ENCODE results near the gene GCK.
A peak's percentile ranks its signal among the peaks of the same experiment; 100 is the strongest.

GCK gene

DNA sequence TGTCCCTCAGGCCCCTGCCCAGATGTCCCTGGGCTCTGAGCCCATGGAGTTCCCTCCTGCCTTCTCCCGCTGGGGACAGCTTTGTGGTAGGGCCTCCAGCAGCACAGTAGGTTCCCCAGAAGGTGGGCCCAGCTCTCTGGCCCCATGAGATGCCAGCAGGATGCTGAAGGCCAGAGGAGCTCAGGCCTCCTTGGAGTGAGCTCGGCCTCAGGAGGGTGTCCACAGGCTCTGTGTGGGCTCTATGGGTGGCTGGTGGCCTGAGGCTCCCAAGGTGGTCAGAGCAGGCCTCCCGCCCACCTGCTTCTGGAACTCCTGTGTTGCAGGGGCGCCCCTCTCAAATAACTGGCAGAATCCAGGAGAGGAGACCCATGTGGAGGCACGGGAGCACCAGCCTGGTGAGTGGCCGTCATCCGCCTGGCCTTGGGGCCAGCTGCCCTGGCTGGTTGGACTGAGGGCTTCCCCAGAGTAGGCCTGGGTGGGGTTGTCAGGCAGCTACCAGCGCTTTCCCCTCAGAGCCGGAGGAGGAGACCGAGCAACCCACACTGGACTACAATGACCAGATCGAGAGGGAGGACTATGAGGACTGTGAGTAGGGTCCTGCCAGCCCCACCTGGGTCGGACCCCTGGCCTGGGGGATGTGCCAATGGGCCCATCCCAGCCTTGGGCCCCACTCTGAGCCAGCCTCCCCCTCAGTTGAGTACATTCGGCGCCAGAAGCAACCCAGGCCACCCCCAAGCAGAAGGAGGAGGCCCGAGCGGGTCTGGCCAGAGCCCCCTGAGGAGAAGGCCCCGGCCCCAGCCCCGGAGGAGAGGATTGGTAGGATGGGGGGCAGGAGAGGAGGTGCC, 81.9 kb downstream of the GCK start:
- no peak for DNase-seq (ENCODE audit: low read depth)
- TF ChIP-seq, protein P1, sequence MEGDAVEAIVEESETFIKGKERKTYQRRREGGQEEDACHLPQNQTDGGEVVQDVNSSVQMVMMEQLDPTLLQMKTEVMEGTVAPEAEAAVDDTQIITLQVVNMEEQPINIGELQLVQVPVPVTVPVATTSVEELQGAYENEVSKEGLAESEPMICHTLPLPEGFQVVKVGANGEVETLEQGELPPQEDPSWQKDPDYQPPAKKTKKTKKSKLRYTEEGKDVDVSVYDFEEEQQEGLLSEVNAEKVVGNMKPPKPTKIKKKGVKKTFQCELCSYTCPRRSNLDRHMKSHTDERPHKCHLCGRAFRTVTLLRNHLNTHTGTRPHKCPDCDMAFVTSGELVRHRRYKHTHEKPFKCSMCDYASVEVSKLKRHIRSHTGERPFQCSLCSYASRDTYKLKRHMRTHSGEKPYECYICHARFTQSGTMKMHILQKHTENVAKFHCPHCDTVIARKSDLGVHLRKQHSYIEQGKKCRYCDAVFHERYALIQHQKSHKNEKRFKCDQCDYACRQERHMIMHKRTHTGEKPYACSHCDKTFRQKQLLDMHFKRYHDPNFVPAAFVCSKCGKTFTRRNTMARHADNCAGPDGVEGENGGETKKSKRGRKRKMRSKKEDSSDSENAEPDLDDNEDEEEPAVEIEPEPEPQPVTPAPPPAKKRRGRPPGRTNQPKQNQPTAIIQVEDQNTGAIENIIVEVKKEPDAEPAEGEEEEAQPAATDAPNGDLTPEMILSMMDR (IDR thresholded peaks at IDR 0.05; ENCODE audit: low read length, missing control alignments) = no peak
- no peak overlapping the region for H3K4me3 ChIP-seq (replicated peaks; ENCODE audit: low read depth, low read length)

DNA sequence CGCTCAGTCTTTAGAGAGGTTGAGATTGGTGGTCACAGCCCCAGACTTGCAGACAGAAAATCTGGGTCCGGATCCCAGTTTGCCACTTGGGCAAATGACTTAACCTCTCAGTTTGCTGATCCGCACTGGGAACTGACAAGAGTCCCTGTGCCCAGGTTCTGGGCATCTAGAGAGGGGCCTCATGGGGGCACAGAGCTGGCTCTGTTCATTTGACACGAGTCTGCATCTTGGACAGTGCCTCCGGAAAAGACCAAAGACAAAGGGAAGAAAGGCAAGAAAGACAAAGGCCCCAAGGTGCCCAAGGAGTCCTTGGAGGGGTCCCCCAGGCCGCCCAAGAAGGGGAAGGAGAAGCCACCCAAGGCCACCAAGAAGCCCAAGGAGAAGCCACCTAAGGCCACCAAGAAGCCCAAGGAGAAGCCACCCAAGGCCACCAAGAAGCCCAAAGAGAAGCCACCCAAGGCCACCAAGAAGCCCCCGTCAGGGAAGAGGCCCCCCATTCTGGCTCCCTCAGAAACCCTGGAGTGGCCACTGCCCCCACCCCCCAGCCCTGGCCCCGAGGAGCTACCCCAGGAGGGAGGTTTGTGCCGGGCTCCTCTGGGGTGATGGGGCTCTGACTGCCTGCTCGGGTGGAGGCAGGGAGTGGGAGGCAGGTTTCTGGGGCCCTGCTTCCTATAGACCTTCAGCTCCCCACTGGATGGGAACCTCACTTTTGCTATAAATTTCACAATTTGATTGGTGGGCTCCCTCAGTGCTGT, 82.8 kb downstream of the GCK start:
- H3K4me3 ChIP-seq (replicated peaks; ENCODE audit: low read depth, low read length) = peak overlapping the region; percentile 68
- TF ChIP-seq, protein P1 (IDR thresholded peaks at IDR 0.05; ENCODE audit: low read length, missing control alignments) = no peak
- no peak for DNase-seq (ENCODE audit: low read depth)

DNA sequence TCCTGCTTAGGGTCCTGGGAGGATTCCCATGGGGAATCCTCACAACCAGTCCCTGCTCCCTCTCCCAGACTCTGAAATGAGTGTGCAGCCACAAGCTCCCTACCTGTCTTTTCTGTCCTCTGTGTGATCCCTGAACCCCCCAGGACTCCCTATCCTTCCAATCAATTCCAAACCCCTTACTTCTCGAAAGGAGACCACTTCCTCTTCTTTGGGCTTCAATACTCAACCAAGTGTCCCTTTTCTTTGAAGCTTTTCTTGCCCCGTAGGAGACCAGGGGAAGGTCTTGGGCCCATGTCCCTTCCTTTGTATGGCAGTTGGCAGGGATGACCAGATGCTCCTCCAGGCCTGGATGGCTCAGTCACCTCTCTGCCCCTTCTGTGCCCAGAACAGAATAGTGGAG, 83.4 kb downstream of the GCK start:
- TF ChIP-seq, protein P1 (IDR thresholded peaks at IDR 0.05; ENCODE audit: low read length, missing control alignments) = no peak
- H3K4me3 ChIP-seq (replicated peaks; ENCODE audit: low read depth, low read length) = peak overlapping the region; percentile 68
- DNase-seq (ENCODE audit: low read depth) = no peak

DNA sequence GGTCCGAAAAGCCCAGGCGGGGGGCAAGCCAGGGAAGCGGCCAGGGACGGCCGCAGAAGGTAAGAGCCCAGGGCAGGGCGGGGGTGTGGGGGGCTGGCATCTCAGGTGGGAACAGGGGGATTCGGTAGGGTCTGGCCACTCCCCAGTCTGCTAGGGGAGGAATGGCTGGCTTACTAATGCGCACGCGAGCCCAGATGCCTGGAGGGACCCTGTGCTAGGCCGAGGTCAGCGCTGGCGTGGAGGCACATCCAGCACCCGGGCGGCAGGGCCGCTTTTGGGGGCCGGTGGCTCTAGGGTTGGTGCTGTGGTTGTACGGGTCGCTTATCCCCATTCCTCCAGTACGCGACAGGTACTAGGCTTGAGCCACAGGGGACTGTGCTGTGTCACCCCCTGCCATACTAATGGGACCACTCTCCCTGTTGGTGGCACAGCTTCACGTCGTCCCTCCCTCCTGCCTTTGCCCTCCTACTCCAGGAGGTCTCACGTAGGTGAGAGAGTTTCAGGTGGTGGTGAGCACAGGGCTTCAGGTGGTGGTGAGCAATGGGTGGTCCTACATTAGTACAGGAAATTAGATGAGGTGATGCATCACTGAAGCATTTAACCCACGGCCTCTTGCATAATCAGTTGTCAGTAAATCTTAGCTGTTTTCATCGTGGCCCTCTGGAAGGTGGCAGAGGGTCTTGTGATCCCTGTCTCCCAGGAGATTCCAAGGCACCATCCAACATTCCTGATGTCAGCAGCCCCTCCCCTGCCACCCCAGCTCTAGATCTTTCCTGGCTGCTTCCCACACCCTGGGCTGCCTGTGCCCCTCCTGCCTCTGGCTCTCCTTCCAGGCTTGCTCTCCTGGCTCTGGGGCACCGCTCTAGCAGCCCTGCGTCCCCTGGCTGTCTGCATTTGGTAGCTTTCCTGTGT, 84.1 kb downstream of the GCK start:
- H3K4me3 ChIP-seq (replicated peaks; ENCODE audit: low read depth, low read length) = peak overlapping the region; percentile 68
- peak; percentile 73 for DNase-seq (ENCODE audit: low read depth)
- TF ChIP-seq, protein P1 (IDR thresholded peaks at IDR 0.05; ENCODE audit: low read length, missing control alignments) = no peak

DNA sequence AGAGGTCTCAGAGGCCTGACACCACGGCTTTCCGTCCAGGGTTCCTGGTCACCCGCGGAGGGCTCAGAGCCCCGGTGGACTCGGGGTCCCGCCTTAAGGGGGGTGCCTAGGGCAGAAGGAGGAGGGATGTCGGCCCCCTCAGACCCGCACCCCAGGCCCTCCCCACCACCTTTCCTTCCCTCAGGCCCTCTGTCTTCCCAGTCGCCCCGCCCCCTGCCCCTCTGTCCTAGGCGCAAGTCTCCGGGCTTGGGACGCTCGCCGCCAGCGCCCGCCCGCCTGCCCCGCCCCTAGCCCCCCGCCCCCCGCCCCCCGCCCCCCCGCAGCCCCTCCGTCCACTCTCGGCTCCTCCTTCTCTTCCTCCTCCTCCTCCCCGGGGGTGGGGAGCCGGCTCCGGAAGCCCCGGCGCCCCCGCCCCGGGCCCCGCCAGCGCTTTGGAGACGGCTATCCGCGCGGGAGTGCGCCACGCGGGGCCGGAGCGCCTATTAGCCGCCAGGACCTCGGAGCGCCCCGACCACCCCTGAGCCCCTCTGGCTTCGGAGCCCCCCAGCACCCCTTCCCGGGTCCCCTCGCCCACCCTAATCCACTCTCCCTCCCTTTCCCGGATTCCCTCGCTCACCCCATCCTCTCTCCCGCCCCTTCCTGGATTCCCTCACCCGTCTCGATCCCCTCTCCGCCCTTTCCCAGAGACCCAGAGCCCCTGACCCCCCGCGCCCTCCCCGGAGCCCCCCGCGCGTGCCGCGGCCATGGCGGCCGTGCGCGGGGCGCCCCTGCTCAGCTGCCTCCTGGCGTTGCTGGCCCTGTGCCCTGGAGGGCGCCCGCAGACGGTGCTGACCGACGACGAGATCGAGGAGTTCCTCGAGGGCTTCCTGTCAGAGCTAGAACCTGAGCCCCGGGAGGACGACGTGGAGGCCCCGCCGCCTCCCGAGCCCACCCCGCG, 85.0 kb downstream of the GCK start, which contains the start of gene AEBP1:
Gene AEBP1, plus strand, starts transcription at position 423 of the 937 bp plus-strand sequence. Its CDS starts 321 bp downstream, at position 744.
- DNase-seq (ENCODE audit: low read depth) = peak; percentile 37
- TF ChIP-seq, protein P1 (IDR thresholded peaks at IDR 0.05; ENCODE audit: low read length, missing control alignments) = no peak
- peak within 1 kb of the TSS; percentile 68 for H3K4me3 ChIP-seq (replicated peaks; ENCODE audit: low read depth, low read length)
